Astrocyte (in vitro differentiated cells and primary cell): ENCODE data around the gene ARHGAP11A. TPM values are rescaled to one million over a fixed set of nuclear protein-coding genes. Genes with fewer than 3 reads are reported as not detected.

Experiments
- DNase-seq: peaks from one replicate; pipeline ENCODE4 v3.0.0-alpha.2; 2010; ENCODE audit warnings: low read depth
- FAIRE-seq: peaks from 2 replicates; lab custom pipeline; 2011; peaks lifted over from hg19 to GRCh38; lab: Jason Lieb, UNC
- H2AFZ ChIP-seq: 2 replicates; pipeline ENCODE4 v1.6.0; 2012; ENCODE audit warnings: low read depth, low read length, inconsistent platforms
- H3K27ac ChIP-seq: 2 replicates; pipeline ENCODE4 v1.5.1; 2011; ENCODE audit warnings: low read depth, low read length, inconsistent platforms
- H3K27me3 ChIP-seq: 2 replicates; pipeline ENCODE4 v1.6.0; 2011; ENCODE audit warnings: low read length, inconsistent platforms; ENCODE audit not compliant: insufficient read depth
- H3K36me3 ChIP-seq: 2 replicates; pipeline ENCODE4 v1.5.1; 2011; ENCODE audit warnings: low read length, inconsistent platforms; ENCODE audit not compliant: insufficient read depth
- H3K4me1 ChIP-seq: 2 replicates; pipeline ENCODE4 v1.5.1; 2011; ENCODE audit warnings: low read length, inconsistent platforms; ENCODE audit not compliant: insufficient read depth
- H3K4me2 ChIP-seq: 2 replicates; pipeline ENCODE4 v1.6.0; 2012; ENCODE audit warnings: low read length, inconsistent platforms
- H3K4me3 ChIP-seq: 2 replicates; pipeline ENCODE4 v1.5.1; 2011; ENCODE audit warnings: low read depth, mild to moderate bottlenecking, low read length, inconsistent platforms; ENCODE audit not compliant: insufficient read depth
- H3K79me2 ChIP-seq: 2 replicates; pipeline ENCODE4 v1.6.0; 2012; ENCODE audit warnings: mild to moderate bottlenecking, low read length, inconsistent platforms; ENCODE audit not compliant: insufficient read depth
- H3K9ac ChIP-seq: 2 replicates; pipeline ENCODE4 v1.6.0; 2012; ENCODE audit warnings: mild to moderate bottlenecking, low read length, inconsistent platforms
- H3K9me3 ChIP-seq: 2 replicates; pipeline ENCODE4 v1.5.1; 2012; ENCODE audit warnings: low read depth, mild to moderate bottlenecking, low read length, inconsistent platforms; ENCODE audit not compliant: insufficient read depth
- H4K20me1 ChIP-seq: 2 replicates; pipeline ENCODE4 v1.6.0; 2012; ENCODE audit warnings: low read length, inconsistent platforms; ENCODE audit not compliant: insufficient read depth
- H3K27ac Mint-ChIP-seq: one replicate; pipeline ENCODE4 v1.8.0; 2021; ENCODE audit warnings: mild to moderate bottlenecking, mixed read lengths; ENCODE audit not compliant: unreplicated experiment
- H3K27me3 Mint-ChIP-seq: one replicate; pipeline ENCODE4 v1.8.0; 2021; ENCODE audit warnings: low read depth, mixed read lengths; ENCODE audit not compliant: unreplicated experiment
- H3K36me3 Mint-ChIP-seq: one replicate; pipeline ENCODE4 v1.8.0; 2021; ENCODE audit warnings: low read depth, mixed read lengths; ENCODE audit not compliant: unreplicated experiment
- H3K4me1 Mint-ChIP-seq: one replicate; pipeline ENCODE4 v1.8.0; 2021; ENCODE audit warnings: low read depth, mixed read lengths; ENCODE audit not compliant: unreplicated experiment
- H3K4me3 Mint-ChIP-seq: one replicate; pipeline ENCODE4 v1.8.0; 2021; ENCODE audit warnings: mild to moderate bottlenecking, moderate library complexity, mixed read lengths; ENCODE audit not compliant: unreplicated experiment
- H3K9me3 Mint-ChIP-seq: one replicate; pipeline ENCODE4 v1.8.0; 2021; ENCODE audit warnings: mild to moderate bottlenecking, mixed read lengths; ENCODE audit not compliant: unreplicated experiment
- CTCF ChIP-seq: IDR thresholded peaks from 2 replicates; pipeline ENCODE4 v1.5.1; 2011; ENCODE audit warnings: low read depth, mild to moderate bottlenecking, inconsistent platforms, low read length, moderate library complexity; ENCODE audit not compliant: insufficient read depth
- EZH2 ChIP-seq: IDR thresholded peaks from 2 replicates; pipeline ENCODE4 v1.6.1; 2012; ENCODE audit warnings: mild to moderate bottlenecking, low read length, inconsistent platforms; ENCODE audit not compliant: insufficient read depth
- total RNA-seq: library from RNA; stranded (reverse); gene quantifications from 2 replicates; pipeline ENCODE4 v1.2.1, GENCODE V29; 2021

The ARHGAP11A gene
- total RNA-seq, 1 donor from 2014 or later, result 15.5 TPM

DNA sequence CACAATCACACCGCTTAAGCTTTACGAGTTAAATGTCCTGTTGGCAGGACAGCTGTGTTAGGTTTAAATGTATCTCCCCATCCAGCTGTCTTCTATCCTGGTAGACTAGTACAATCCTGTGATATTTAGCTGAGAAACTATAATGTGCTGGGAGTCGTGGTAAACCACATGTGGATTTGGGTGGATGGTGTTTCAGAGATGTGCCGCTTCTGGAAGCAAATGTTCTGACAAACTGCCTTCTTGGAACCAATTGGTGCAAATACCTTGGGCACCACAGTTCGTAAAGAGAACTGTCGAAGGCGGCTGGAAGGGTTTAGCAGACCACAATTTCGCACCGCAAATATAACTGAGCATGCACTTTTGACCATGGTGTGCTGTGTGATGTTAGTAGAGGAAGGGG lies 41.2 kb downstream of the ARHGAP11A start:
- Histone ChIP-seq H3K4me3 (no peak overlapping the region), H3K27me3 (no peaks in the 10 kb centered on the region), H4K20me1 (no peaks in the 10 kb centered on the region), H2AFZ (no peak overlapping the region), H3K9me3 (no peaks in the 10 kb centered on the region), H3K4me2 (no peak overlapping the region), H3K79me2 (no peaks in the 10 kb centered on the region), H3K4me1 (peaks cover 26% of the 10 kb centered on the region), H3K27ac (no peak overlapping the region), H3K9ac (no peak overlapping the region), H3K36me3 (no peaks in the 10 kb centered on the region)
- Mint-ChIP-seq H3K36me3 (no peaks in the 10 kb centered on the region), H3K4me1 (peaks cover 28% of the 10 kb centered on the region), H3K9me3 (no peaks in the 10 kb centered on the region), H3K4me3 (no peak overlapping the region), H3K27ac (no peak overlapping the region), H3K27me3 (no peaks in the 10 kb centered on the region)
- DNase-seq (no peak), FAIRE-seq (no peak)
- no peak for TF ChIP-seq EZH2
- no peak for TF ChIP-seq CTCF

- Histone ChIP-seq H3K9me3 (no peaks in the 10 kb centered on the region), H4K20me1 (no peaks in the 10 kb centered on the region), H3K27me3 (no peaks in the 10 kb centered on the region), H3K36me3 (no peaks in the 10 kb centered on the region), H3K9ac (no peak overlapping the region), H2AFZ (no peak overlapping the region), H3K27ac (no peak overlapping the region), H3K4me3 (no peak overlapping the region), H3K4me2 (peak overlapping the region; percentile 0), H3K79me2 (no peaks in the 10 kb centered on the region), H3K4me1 (peaks cover 26% of the 10 kb centered on the region)
- Mint-ChIP-seq H3K36me3 (no peaks in the 10 kb centered on the region), H3K4me3 (no peak overlapping the region), H3K9me3 (no peaks in the 10 kb centered on the region), H3K4me1 (peaks cover 20% of the 10 kb centered on the region), H3K27me3 (no peaks in the 10 kb centered on the region), H3K27ac (no peak overlapping the region)
- DNase-seq (no peak), FAIRE-seq (no peak)
- TF ChIP-seq CTCF (peak; percentile 11), EZH2 (no peak)
These were observed 42.0 kb downstream of the ARHGAP11A start for GRCh38 chr15:32657198-32657883.

- H4K20me1 ChIP-seq, result no peaks in the 10 kb centered on the region
- TF ChIP-seq EZH2 (no peak), CTCF (no peak)
- H3K36me3 Mint-ChIP-seq, result no peaks in the 10 kb centered on the region
- no peaks in the 10 kb centered on the region for H3K79me2 ChIP-seq
- H3K4me1 Mint-ChIP-seq, result peaks cover 19% of the 10 kb centered on the region
- no peaks in the 10 kb centered on the region for H3K36me3 ChIP-seq
- H3K4me3 ChIP-seq, result no peak overlapping the region
- H3K4me3 Mint-ChIP-seq, result no peak overlapping the region
- no peak overlapping the region for H3K9ac ChIP-seq
- FAIRE-seq, result no peak
- H3K9me3 ChIP-seq, result no peaks in the 10 kb centered on the region
- no peak overlapping the region for H3K27ac Mint-ChIP-seq
- H3K27me3 Mint-ChIP-seq, result no peaks in the 10 kb centered on the region
- H3K4me1 ChIP-seq, result peaks cover 26% of the 10 kb centered on the region
- no peak overlapping the region for H3K4me2 ChIP-seq
- H3K27me3 ChIP-seq, result no peaks in the 10 kb centered on the region
- no peak overlapping the region for H2AFZ ChIP-seq
- no peaks in the 10 kb centered on the region for H3K9me3 Mint-ChIP-seq
- no peak overlapping the region for H3K27ac ChIP-seq
- no peak for DNase-seq
These were observed 42.6 kb downstream of the ARHGAP11A start for GRCh38 chr15:32657941-32658340.
